ENCODE data around the gene CRY2.
A peak's percentile ranks its signal among the peaks of the same experiment; 100 is the strongest.

The CRY2 gene

GRCh38 chr11:45864041-45864440 is 16.8 kb downstream of the CRY2 start:
- DNase-seq (ENCODE audit: low read depth): no peak
- no peak overlapping the region for H3K4me3 ChIP-seq (ENCODE audit: low read depth, low read length)
- no peak for TF ChIP-seq MAX (IDR thresholded peaks at IDR 0.05; ENCODE audit: low read depth, low read length)
- TF ChIP-seq MYC (IDR thresholded peaks at IDR 0.05; ENCODE audit: low read depth, low read length): no peak
- no peak for TF ChIP-seq POLR2A (IDR thresholded peaks at IDR 0.05; ENCODE audit: extremely low read depth, insufficient read length)
- TF ChIP-seq CTCF (IDR thresholded peaks at IDR 0.05; ENCODE audit: low read depth, low read length): no peak

- TF ChIP-seq MAX (IDR thresholded peaks at IDR 0.05; ENCODE audit: low read depth, low read length) (no peak), POLR2A (IDR thresholded peaks at IDR 0.05; ENCODE audit: extremely low read depth, insufficient read length) (no peak), MYC (IDR thresholded peaks at IDR 0.05; ENCODE audit: low read depth, low read length) (no peak), CTCF (IDR thresholded peaks at IDR 0.05; ENCODE audit: low read depth, low read length) (no peak)
- no peak overlapping the region for H3K4me3 ChIP-seq (ENCODE audit: low read depth, low read length)
- DNase-seq (ENCODE audit: low read depth): no peak
Observed at GRCh38 chr11:45869551-45869950, 22.3 kb downstream of the CRY2 start.

GRCh38 chr11:45870706-45871105 is 23.4 kb downstream of the CRY2 start:
- H3K4me3 ChIP-seq (ENCODE audit: low read depth, low read length): no peak overlapping the region
- DNase-seq (ENCODE audit: low read depth): no peak
- no peak for TF ChIP-seq CTCF (IDR thresholded peaks at IDR 0.05; ENCODE audit: low read depth, low read length)
- no peak for TF ChIP-seq MYC (IDR thresholded peaks at IDR 0.05; ENCODE audit: low read depth, low read length)
- TF ChIP-seq MAX (IDR thresholded peaks at IDR 0.05; ENCODE audit: low read depth, low read length): no peak
- no peak for TF ChIP-seq POLR2A (IDR thresholded peaks at IDR 0.05; ENCODE audit: extremely low read depth, insufficient read length)

GRCh38 chr11:45871638-45872037 is 24.4 kb downstream of the CRY2 start:
- no peak overlapping the region for H3K4me3 ChIP-seq (ENCODE audit: low read depth, low read length)
- no peak for DNase-seq (ENCODE audit: low read depth)
- no peak for TF ChIP-seq MAX (IDR thresholded peaks at IDR 0.05; ENCODE audit: low read depth, low read length)
- TF ChIP-seq MYC (IDR thresholded peaks at IDR 0.05; ENCODE audit: low read depth, low read length): no peak
- no peak for TF ChIP-seq CTCF (IDR thresholded peaks at IDR 0.05; ENCODE audit: low read depth, low read length)
- TF ChIP-seq POLR2A (IDR thresholded peaks at IDR 0.05; ENCODE audit: extremely low read depth, insufficient read length): no peak

- TF ChIP-seq MAX (IDR thresholded peaks at IDR 0.05; ENCODE audit: low read depth, low read length) (no peak), CTCF (IDR thresholded peaks at IDR 0.05; ENCODE audit: low read depth, low read length) (peak; percentile 83), POLR2A (IDR thresholded peaks at IDR 0.05; ENCODE audit: extremely low read depth, insufficient read length) (no peak), MYC (IDR thresholded peaks at IDR 0.05; ENCODE audit: low read depth, low read length) (no peak)
- peak; percentile 68 for DNase-seq (ENCODE audit: low read depth)
- H3K4me3 ChIP-seq (ENCODE audit: low read depth, low read length): no peak overlapping the region
Observed at GRCh38 chr11:45872651-45873356, 25.5 kb downstream of the CRY2 start.
